ENCODE measurements around the gene ISX.

The ISX gene

DNA sequence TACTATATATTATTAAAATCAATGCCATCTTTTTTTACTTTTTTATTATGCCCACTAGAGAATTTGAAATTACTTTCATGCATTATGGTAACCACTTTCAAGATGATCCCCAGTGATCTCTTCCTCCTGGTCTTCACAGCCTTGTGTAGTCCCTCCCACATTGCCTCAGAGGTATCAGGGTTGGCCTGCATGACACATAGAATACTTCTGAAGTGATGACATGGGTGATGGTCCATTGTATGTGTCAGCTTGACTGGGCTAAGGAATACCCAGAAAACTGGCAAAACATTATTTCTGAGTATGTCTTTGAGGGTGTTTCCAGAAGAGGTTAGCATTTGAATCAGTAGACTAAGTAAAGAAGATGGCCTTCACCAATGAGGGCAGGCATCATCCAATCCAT is 14.2 kb upstream of the ISX start:
- peak in 1 of 2 donors; percentile 9 for DNase-seq (ENCODE audit: extremely low read depth in 1 of 2, low read depth in 1 of 2)

DNA sequence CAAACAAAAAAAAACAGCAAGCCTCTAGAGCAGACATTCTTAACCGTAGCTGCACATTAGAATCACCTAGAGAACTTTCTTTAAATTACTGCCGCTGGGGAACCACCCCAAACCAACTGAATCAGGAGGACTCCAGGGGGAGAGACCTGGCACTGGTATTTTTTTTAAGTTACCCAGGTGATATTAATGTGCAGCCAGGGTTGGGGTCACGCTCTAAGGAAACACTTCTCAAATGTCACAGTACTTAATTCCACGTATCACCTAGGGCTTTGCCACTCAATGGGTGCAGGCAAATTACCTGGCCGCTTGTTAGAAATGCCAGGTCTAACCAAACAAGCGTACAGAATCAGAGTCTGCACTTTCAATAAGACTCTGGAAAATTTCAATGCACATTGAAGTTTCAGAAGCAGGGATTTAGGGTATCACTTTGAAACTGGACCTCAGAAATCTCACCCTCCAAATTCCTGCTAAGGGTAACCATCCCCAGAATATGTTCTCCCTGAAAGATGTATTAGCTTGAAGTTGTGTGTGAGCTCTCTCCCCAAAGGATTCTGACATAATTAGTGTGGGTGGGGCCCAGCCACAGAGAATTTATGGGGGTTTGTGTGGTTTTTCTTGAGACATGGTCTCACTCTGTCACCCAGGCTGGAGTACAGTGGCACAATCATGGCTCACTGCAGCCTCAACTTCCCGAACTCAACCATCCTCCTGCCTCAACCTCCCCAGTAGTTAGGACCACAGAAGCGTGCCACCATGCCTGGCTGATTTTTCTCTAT is 12.7 kb upstream of the ISX start:
- DNase-seq (ENCODE audit: extremely low read depth in 1 of 2, low read depth in 1 of 2): no peak

DNA sequence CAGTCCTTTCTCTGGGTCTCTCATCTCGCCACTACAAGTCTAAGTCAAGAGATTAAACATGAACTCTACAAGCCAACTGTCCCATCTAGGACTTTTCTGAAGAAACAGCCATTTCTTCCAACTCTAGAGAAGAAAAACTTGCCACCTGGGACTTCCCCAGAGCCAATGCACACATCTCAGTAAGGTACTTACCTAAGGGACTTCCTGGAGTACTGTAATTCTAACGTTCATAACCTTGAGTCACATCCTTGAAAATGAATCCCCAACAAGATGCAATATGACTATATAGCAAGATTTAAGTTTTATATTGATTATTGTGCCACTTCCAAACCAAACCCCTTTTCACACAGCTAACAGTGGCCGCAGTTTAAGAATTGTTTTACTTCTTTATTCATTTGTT is 11.9 kb upstream of the ISX start:
- no peak for DNase-seq (ENCODE audit: extremely low read depth in 1 of 2, low read depth in 1 of 2)

DNA sequence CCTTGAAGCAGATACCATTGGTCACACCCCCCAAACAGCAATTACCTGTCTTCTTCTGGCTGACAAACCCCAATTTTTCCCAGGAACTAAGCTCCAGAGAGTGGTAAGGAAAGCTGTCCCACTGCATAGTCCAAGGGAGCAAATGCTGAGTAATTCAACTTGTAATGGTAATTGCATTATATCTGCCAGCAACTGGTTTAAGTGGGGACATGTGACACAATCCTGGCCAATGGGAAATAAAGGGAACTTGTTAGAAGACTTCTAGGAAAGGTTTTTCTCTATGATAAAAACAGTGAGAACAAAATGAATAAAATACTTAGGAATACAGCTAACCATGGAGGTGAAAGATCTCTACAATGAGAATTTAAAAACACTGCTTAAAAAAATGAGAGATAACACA is 9.5 kb upstream of the ISX start:
- no peak for DNase-seq (ENCODE audit: extremely low read depth in 1 of 2, low read depth in 1 of 2)

DNA sequence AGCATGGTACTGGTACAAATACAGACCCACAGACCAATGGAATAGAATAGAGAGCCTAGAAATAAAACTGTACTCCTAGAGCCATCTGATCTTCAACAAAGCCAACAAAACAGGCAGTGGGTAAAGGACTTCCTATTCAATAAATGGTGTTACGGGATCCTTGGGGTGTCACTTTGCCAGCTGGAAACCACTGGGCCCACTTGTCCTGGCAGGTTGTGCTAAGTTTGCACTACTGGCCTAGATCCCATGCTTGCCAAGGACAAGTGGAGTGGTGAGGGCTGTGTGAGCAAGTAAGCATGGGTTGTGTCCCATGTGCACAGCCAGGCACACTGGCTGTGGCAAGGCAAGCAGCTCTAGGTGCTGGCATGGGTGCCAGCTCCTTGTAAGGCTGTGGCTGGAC is 8.8 kb upstream of the ISX start:
- no peak for DNase-seq (ENCODE audit: extremely low read depth in 1 of 2, low read depth in 1 of 2)

DNA sequence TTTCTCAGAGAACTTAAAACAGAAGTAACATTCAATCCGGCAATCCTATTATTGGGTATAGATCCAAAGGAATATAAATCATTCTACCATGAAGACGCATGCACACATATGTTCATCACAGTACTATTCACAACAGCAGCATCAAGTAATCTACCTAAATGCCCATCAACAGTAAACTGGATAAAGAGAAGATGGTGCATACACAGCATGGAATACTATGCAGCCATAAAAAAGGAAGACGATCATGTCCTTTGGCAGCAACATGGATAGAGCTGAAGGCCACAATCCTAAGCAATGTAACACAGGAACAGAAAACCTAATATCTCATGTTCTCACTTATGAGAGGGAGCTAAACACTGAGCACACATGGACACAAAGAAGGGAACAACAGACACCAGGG is 6.3 kb upstream of the ISX start:
- no peak for DNase-seq (ENCODE audit: extremely low read depth in 1 of 2, low read depth in 1 of 2)

DNA sequence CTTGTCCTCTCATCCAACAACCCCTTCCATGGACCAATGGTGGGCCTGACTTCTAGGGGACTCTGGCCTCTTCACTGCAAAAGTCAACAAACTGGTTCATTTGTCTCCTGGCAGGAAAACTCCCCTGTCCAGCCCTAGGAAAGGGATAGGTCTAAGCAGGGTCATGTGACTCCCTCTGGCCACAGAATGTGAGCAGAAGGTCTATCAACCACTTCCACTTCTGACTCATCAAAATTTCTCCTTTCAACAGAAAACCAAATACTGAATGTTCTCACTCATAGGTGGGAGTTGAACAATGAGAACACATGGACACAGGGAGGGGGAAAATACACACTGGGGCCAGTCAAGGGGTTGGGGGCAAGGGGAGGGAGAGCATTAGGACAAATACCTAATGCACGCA is 1.3 kb upstream of the ISX start:
- DNase-seq (ENCODE audit: extremely low read depth in 1 of 2, low read depth in 1 of 2): no peak

DNA sequence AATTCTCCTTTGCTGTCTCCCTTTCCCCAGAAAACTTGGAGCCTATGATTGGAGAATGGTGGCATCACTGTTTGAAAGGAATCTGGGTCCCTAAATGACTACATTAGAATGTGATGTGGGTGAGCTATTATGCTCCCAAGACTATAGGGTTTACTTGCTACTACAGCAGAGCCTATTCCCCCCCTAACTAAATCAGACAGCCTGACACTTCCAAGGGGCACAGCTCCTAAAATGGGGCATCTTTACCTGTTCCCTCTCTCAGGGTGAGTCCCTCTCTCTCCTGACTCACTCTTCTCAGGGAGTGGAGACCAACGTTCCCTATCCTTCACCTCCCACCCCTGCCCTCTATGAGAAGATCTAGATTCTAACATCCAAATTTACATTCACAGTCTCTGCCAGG is 775 bp upstream of the ISX start:
- DNase-seq (ENCODE audit: extremely low read depth in 1 of 2, low read depth in 1 of 2): no peak

DNA sequence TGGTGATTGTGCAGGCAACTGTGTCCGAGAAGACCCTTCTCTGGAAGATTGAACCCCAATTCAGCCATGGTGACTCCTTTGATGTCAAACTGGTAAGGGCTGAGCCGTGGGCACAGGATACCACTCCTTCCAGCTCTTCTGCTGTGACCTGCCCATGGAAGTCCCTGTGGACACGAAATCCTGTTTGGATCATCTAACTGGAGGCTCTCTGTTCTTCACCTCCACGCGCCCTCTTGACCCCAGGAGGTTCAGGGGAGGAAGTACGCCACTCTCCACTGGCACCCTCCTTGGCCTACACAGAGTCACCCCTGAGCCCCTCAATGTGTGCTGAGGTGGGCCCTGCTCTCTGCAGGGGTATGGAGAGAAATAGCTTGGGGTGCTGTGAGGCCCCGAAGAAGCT is 810 bp downstream of the ISX start:
- DNase-seq (ENCODE audit: extremely low read depth in 1 of 2, low read depth in 1 of 2): no peak

DNA sequence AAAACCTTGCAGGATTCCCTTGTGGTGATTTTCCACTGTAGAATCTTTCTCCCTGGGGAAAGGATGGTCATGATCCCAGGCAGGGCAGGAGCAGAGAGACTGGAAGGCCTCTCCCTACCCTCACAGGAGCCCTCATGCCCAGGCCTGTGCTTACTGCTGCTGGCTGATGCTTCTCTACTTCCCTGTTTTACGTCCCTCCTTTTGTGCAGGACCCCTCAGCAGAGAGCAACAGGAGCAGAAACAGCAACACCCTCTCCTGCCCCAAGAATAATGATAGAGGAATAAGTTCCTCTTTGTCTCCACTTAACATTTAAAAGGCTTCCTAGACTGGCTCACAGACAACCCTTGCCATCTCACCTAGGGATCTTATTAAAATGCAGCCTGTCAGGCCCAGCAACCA is 3.6 kb downstream of the ISX start:
- DNase-seq (ENCODE audit: extremely low read depth in 1 of 2, low read depth in 1 of 2): no peak

DNA sequence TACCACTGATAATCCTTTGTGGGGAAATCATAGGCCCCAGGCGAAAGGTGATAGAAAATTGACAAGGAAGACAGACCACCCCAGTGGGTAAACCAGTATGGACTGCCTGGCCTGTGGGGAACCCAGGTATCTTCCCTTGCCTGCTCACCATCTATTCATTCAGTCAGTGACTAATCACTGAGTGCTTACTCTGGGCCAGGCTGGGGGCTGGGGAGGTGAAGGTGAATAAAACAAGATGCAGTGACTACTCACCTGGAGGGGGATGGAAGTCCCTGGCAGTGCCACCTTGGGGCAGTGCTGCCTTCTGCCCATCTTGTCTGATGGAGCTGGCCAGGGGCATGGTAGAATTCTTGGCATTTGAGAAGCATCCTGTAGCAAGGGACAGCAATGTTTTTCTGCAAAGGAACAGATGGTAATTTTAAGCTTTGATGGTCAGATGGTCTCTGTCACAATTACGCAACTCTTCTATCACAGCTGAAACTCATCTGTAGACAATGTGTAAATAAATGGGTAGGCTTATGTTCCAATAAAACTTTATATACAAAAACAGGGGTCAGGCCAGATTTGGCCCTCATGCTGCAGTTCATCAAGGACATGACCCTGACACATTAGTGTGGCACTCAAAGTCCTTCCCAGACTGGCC is 4.6 kb downstream of the ISX start:
- no peak for DNase-seq (ENCODE audit: extremely low read depth in 1 of 2, low read depth in 1 of 2)

DNA sequence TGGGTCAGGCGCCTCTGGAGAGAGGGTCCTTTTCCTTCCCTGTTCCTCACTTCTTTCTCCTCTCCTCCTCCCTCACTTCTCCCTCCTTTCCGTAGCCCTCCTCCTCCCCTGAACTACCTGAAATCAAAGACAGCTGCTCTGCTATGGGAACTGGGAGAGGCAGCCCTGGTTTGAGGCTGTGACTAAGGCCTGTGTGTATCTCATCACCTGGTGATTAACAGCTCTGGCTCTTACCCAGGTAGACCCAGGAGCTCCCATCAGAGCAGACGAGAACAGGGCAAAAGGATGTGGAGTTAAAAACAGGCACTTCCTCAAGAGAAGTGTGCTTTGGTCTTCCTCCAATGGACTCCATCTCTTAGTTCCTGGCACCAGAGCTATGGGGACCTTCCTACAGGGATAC is 5.8 kb downstream of the ISX start:
- no peak for DNase-seq (ENCODE audit: extremely low read depth in 1 of 2, low read depth in 1 of 2)

DNA sequence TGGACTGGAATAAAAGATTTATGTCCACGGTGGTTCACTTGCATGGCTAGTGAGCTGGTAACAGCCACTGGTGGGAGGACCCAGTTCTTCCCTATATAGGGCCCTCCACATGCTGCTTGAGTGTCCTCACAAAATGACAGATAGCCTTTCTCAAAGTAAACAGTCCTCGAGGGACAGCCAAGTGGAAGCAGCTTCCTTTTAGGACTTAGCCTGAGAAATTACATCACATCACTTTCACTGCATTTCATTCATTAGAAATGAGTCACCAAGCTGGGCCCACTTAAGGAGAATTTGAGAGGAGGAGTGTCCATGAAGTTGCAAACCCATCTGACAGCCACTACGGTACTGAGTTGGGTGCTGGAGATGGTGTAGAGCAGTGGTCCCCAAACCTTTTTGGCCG is 7.0 kb downstream of the ISX start:
- no peak for DNase-seq (ENCODE audit: extremely low read depth in 1 of 2, low read depth in 1 of 2)

DNA sequence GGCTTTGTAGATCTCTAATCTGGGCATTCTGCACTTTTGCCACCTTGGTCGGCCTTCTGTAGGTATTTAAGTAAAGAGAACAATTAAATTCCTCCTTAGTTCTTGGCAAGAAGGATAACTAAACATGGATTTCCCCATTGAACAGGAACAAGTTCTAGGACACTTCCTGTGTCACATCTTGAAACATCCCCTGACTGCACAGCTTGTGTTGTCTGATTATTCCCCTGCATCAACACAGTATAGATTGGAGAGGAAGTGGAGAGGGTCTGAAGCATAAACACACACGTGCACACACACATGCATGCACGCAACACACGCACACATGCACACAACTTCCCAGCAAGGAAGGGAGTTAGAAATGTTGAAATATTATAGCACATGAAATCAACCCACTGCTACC is 8.6 kb downstream of the ISX start:
- no peak for DNase-seq (ENCODE audit: extremely low read depth in 1 of 2, low read depth in 1 of 2)

DNA sequence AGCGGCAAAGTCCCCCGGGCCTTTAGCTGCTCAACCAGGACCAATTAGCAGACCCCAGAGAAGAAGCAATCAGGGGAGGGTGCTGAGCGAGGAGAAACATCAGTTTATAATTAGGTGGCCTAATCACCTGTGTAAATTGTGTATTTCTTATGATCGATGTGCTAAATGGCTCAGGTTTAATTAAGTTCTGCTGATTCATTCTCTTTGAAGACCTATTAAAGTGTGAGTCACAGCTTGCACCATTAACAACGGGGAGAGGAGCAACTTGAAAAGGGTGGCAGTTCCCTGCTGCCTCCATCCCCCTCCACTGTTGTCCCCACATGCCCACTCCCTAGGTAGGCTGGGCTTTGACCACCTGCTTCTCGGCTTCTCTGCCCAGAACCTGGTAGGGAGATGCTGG is 10.7 kb downstream of the ISX start:
- no peak for DNase-seq (ENCODE audit: extremely low read depth in 1 of 2, low read depth in 1 of 2)

DNA sequence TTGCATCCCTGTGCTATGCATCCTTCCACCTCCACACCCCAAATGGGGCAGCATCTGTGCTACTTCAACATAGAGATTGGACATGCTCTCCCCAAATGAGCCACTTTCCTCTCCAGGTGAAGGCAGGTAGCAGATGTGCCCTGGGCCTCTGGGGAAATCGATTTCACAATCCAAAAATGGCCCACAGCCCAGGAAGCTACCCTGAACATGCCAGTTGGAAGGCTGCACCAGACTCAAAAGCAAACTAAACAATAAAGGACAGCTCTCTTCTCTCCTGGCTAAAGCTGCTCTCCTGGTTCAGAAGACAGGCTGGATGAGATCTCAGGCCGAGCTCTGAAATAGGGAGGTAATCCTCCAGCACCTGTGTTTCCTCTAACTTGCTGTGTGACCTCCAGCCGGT is 19.7 kb downstream of the ISX start:
- DNase-seq (ENCODE audit: extremely low read depth in 1 of 2, low read depth in 1 of 2): no peak

DNA sequence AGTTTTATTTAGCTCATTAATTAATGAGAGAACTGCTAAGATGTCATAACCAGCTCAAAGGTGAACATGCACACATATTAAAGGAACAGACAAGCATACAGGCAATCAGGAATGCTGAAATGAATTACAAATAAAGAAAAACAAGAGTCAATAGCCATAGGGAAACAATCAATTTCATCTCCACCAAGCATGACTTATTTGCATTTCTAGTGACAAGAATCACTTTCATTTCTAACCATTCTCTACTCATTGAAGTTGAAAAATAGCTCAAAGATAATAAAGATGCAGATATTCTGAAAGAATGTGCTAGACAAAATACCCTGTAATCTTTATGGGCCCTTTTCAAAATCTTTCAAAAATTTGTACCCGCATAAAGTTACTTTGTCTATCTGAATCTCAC is 23.2 kb downstream of the ISX start:
- DNase-seq (ENCODE audit: extremely low read depth in 1 of 2, low read depth in 1 of 2): no peak

DNA sequence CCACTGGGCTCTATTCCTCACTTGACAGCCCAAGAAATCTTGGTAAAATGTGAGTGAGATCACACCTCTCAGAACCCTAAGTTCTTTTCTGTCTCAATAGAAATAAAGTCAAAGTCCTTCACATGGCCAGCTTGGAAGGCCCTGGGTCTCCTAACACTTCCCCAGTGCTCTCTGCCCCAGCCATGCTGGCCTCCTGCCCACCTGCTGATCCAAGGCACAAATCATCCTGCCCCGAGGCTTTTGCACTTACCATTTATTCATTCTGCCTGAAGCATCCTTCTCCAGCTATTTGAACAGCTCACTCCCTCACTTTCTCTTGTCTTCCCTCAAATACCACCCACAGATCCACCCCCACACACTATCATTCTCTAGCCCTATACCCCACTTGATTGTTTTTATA is 26.4 kb downstream of the ISX start:
- no peak for DNase-seq (ENCODE audit: extremely low read depth in 1 of 2, low read depth in 1 of 2)

DNA sequence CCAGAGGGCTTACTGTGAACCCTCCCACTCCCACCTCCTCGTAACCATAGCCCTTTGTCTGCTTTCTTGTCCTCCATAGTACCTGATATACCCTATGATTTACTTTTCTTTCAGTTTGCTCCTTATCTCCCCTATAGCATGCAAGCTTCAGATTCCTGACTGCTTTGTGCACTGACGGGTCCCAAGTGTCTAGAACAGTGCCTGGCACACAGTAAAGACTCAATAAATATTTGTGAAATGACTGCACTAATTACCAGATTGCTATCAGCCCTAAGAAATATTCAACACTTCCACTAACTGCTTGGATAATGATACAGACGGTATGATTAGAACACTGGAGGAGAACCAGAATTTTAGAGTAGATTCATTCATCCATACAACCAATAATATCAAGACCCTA is 33.0 kb downstream of the ISX start:
- DNase-seq (ENCODE audit: extremely low read depth in 1 of 2, low read depth in 1 of 2): no peak

DNA sequence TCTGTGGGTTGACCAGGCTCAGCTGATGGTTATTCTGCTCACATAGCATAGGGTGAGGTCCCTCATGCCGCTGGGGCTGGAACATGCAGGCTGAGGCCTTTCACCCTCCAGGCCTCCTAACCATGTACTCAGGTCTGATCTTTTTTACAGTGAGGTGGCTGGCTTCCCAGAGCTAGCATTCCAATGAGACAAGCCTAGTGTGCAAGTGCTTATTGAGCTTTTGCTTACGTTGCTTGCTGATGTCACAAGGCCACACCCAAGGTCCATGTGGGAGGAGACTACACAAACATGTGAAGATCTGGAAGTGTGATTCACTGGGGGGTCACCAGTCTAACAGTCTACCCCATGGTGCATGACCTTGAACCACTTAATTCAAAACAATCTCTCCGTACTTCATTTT is 33.9 kb downstream of the ISX start:
- DNase-seq (ENCODE audit: extremely low read depth in 1 of 2, low read depth in 1 of 2): no peak

DNA sequence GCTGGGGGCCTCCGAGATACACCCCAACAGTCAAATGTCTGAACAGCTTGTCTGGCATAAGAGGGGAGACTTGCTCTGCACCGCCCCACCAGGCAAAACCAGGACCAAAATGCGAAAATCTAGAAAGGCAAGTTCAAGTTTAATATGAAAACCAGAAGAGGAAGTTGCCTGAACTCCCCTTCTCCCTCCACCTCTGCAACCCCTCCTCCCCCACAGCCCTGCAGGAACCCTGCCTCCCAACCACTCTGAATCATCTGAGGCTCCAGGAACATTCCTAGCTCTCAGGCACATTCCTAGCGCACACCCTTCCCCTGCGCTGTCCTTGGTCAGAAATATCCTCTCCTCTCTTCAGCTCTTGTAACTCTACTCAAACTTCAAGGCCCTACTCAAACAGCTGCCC is 36.7 kb downstream of the ISX start:
- no peak for DNase-seq (ENCODE audit: extremely low read depth in 1 of 2, low read depth in 1 of 2)

DNA sequence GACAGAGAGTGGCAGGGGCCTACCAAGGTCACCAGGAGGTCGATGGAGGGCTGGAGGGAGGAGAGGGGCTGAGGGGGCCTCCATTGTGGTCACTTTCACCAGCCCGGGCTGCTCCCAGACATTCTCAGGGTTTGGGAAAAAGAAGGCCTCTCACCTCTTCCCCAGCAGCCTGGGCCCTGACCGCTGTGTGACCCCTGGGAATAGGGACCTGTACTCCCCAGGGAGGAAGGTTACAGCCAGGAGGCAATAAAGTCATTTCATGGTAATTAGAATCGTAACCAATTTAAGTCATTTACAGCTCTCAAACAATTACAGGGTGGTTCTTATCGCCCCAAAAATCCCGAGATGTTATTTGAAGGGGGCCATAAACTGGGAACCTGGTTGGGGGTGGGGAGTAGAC is 37.8 kb downstream of the ISX start:
- no peak for DNase-seq (ENCODE audit: extremely low read depth in 1 of 2, low read depth in 1 of 2)

DNA sequence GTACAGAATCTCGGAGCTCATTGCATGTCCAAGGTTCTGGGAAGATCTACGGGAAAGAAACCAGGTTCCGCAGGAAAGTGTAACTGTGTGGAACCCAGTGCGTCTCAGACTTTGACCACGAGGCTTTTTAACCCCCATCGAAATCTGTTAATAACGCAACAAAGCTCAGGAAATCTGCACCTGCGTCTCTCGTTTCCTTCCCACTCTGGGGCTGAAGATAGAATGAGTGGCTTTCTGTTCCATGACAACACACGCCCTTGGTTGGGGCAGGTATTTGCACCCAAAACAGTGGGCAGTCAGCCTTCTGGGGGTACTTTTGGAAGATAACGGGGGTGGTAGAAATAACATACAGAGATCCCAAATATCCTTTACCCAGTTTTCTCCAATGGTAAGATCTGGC is 38.5 kb downstream of the ISX start:
- no peak for DNase-seq (ENCODE audit: extremely low read depth in 1 of 2, low read depth in 1 of 2)
